ENCODE data around the gene BCL2A1. TPM values are rescaled to one million over a fixed set of nuclear protein-coding genes. Genes with fewer than 3 reads are reported as not detected.

The BCL2A1 gene
- total RNA-seq, 4 donors from 2014 or later, result 0.97 to 12.6 (median 1.3) TPM; not detected in 1

DNA sequence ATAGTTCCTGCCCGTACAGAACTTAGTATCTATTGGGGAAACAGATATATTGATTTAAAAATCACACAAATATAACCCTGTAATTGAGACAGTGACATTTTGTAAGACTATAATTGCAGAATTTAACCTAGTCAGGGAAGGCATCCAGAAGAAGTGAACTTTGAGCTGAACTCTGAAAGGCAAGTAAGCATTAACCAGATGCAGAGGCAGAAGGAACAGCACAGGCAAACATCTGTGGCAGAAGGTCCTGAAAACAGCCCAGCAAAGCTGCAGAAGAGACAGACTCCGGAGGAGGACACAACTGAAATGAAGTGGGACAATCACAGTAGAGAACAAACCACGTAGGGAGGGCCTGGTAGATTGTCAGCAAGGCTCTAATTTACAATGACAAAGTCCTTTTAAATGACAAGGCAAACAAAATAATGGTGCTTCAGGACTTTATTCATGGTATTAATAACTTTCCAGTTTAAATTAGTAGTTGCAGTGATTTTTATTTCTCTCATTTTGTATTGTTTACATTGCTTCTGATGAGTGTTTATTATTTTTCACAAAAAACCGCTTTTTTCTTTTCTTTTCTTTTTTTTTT is 14.5 kb downstream of the BCL2A1 start:
- Histone ChIP-seq H3K27me3 (no peaks in the 10 kb centered on the region), H3K4me1 (no peaks in the 10 kb centered on the region), H3K9me3 (no peaks in the 10 kb centered on the region), H3K27ac (no peak overlapping the region), H3K36me3 (no peaks in the 10 kb centered on the region), H3K4me3 (no peak overlapping the region)
- no peak for DNase-seq
- intact Hi-C loops (cut with DNase I; ENCODE audit: low total_unique reads), result no loop called here
- TF ChIP-seq POLR2A (IDR thresholded peaks at IDR 0.05) (no peak), CTCF (IDR thresholded peaks at IDR 0.05) (no peak)

DNA sequence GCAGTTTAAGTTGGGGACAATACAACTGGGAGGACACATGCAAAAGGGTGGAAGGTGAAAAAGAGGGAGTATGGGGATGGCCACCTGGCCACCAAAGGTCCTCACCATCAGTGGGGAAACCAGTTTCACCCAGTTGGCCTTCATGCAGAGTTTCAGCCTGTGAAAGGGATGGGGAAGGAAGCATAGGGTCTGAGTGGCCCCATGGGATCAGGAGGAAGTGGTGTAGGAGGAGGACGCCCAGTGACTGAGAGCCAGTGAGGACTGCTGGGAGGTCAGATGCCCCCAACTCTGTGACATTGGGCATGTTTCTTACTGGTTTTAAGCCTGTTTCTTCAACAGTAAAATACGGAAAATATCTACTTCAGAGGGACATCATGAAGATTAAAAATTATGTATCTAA is 16.3 kb downstream of the BCL2A1 start:
- Histone ChIP-seq H3K27me3 (no peaks in the 10 kb centered on the region), H3K9me3 (no peaks in the 10 kb centered on the region), H3K36me3 (no peaks in the 10 kb centered on the region), H3K4me3 (no peak overlapping the region), H3K4me1 (no peaks in the 10 kb centered on the region), H3K27ac (no peak overlapping the region)
- no peak for DNase-seq
- intact Hi-C loops (cut with DNase I; ENCODE audit: low total_unique reads), result no loop called here
- no peak for TF ChIP-seq POLR2A (IDR thresholded peaks at IDR 0.05)
- TF ChIP-seq CTCF (IDR thresholded peaks at IDR 0.05), result no peak

- Histone ChIP-seq H3K4me3 (no peak overlapping the region), H3K36me3 (no peaks in the 10 kb centered on the region), H3K27ac (no peak overlapping the region), H3K9me3 (no peaks in the 10 kb centered on the region), H3K4me1 (no peaks in the 10 kb centered on the region), H3K27me3 (no peaks in the 10 kb centered on the region)
- TF ChIP-seq CTCF (IDR thresholded peaks at IDR 0.05), result no peak
- TF ChIP-seq POLR2A (IDR thresholded peaks at IDR 0.05), result no peak
- intact Hi-C loops (cut with DNase I; ENCODE audit: low total_unique reads), result no loop called here
- no peak for DNase-seq
These were observed 17.0 kb downstream of the BCL2A1 start for GRCh38 chr15:79953951-79954444.

DNA sequence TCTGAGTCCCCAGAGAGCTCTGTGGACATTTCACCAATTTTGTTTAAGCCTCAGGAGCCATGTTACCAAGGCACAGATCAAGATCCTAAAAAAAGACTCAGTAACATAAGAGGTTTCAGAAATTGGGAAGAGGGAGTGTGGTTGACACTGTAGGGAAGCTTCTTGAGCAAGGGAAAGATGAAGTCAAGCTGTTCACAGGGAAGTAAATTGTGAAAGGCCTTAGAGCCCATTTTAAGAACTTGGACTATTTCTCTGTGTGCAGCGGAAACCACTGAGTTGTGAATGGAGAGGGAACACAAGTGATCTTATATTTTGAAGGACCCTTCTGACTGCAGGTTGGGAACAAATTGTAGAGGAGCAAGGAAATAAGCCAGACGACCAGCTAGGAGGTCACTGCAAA is 18.7 kb downstream of the BCL2A1 start:
- Histone ChIP-seq H3K27me3 (no peaks in the 10 kb centered on the region), H3K4me1 (no peaks in the 10 kb centered on the region), H3K36me3 (no peaks in the 10 kb centered on the region), H3K4me3 (no peak overlapping the region), H3K27ac (no peak overlapping the region), H3K9me3 (no peaks in the 10 kb centered on the region)
- no peak for DNase-seq
- intact Hi-C loops (cut with DNase I; ENCODE audit: low total_unique reads), result no loop called here
- TF ChIP-seq CTCF (IDR thresholded peaks at IDR 0.05) (no peak), POLR2A (IDR thresholded peaks at IDR 0.05) (no peak)

DNA sequence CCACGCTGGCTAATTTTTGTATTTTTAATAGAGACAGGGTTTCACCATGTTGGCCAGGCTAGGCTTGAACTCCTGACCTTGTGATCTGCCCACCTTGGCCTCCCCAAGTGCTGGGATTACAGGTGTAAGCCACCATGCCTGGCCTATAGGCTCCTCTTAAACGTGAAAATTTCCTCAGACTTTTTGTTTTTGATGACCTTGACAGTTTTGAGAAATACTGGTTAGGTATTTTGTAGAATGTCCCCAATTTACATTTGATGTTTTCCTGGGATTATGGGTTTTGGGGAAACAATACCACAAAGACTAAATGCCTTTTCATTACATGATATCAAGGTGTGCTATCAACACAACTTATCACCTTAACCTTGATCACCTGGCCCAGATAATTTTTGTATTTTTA is 20.7 kb downstream of the BCL2A1 start:
- no peaks in the 10 kb centered on the region for H3K27me3 ChIP-seq
- H3K27ac ChIP-seq, result no peak overlapping the region
- intact Hi-C loops (cut with DNase I; ENCODE audit: low total_unique reads), result no loop called here
- no peak overlapping the region for H3K4me3 ChIP-seq
- no peak for TF ChIP-seq CTCF (IDR thresholded peaks at IDR 0.05)
- no peak for TF ChIP-seq POLR2A (IDR thresholded peaks at IDR 0.05)
- DNase-seq, result no peak
- no peaks in the 10 kb centered on the region for H3K9me3 ChIP-seq
- H3K4me1 ChIP-seq, result no peaks in the 10 kb centered on the region
- H3K36me3 ChIP-seq, result no peaks in the 10 kb centered on the region

Data from uterus (tissue), 4 donors.